Fibroblast of upper back skin (primary cell): Measurements from ENCODE around the gene PCNX2.

ENCODE experiments used
- DNase-seq: peaks from one replicate; pipeline ENCODE4 v3.0.0-alpha.2; 2013

PCNX2 gene, protein sequence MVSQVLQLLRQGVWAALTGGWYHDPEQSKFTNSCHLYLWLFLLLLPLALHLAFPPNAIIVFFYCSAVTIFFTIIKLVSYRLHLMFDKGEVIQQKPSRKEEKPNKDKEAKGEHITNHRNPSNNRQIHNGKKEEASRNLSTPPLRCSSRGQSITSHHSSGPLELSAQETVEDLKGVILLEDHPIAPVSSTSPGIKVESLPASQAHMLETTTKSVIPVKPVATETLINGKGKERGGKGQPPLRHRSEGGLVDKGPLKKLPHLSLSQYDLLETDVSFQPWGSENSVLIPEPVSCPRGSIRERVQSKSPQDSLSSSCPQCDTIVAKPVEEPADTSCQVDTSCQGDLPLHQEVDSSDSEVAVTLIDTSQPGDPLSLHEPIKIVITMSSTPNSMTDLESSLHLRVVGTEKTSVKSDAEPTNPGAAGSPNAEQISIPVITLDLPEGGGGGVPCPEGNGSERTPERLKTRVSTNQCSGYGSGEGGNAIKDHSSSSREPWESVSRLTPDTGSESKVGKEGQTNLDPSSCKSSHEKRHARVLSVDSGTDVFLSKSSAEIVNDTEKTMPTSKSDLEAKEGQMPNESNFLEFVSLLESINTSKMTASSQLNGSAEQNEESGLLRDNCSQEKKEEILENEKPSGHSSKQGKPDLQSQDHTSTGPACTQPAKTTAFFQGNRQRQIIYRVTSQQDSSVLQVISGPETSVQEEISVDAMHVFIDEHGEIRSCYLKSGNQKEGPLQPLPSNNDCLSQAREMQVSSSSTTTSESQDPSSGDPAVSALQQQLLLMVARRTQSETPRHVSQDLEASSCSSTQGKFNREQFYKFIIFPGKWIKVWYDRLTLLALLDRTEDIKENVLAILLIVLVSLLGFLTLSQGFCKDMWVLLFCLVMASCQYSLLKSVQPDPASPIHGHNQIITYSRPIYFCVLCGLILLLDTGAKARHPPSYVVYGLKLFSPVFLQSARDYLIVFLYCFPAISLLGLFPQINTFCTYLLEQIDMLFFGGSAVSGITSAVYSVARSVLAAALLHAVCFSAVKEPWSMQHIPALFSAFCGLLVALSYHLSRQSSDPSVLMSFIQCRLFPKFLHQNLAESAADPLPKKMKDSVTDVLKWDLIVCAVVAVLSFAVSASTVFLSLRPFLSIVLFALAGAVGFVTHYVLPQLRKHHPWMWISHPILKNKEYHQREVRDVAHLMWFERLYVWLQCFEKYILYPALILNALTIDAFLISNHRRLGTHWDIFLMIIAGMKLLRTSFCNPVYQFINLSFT (N-terminal part only)

DNA sequence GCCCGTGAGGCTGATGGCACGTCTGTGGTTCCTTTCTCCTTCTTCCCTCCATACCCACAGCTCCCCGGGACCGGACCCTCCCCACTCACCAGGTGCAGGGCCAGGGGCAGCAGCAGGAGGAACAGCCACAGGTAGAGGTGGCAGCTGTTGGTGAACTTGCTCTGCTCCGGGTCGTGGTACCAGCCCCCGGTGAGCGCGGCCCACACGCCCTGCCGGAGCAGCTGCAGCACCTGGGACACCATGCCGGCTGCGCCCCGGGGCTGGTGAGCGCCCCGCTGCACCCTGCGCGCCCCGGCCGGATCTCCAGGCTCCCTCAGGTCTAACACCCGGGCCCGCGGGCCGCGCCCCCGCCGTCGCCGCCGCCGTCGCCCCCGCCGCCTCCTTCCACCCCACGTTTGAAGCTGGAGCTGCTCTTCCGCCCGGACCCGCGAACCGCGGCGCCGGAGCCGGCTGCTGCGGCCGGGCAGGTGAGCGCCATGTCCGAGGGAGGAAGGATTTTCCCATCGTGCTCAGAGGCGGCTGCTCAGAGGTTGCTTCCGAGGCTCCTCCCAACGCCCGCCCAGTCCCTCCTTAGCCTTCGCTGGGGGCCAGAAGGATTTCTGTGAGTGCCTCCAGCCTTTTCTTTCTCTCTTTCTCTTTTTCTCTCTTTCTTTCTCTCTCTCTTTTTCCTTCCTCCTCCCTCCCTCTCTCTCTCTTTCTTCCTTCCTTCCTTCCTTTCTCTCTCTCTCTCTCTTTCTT lies at the start of gene PCNX2:
TSS of gene PCNX2 (minus strand) at position 489 of the 738 bp plus-strand sequence. CDS start at position 242, 247 bp downstream.
- peak; percentile 56 for DNase-seq

DNA sequence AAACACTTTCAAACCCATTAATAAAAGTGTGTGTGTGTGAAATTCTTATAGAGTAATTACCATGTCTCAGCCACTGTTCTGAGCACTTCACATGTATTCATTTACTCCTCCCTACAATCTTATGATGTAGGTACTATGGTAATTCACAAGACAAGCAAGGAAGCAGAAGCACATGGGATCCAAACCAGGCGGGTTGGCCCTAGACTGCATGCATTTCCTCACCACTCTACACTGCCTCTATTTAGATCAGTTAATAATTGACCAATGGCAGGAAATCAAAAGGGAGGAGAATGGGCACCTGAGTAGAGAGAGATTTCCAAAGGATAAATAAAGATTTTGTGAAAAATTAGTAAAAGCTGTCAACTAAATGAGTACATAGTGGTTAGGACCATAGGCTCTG lies 47.7 kb upstream of the PCNX2 start:
- DNase-seq, result no peak

DNA sequence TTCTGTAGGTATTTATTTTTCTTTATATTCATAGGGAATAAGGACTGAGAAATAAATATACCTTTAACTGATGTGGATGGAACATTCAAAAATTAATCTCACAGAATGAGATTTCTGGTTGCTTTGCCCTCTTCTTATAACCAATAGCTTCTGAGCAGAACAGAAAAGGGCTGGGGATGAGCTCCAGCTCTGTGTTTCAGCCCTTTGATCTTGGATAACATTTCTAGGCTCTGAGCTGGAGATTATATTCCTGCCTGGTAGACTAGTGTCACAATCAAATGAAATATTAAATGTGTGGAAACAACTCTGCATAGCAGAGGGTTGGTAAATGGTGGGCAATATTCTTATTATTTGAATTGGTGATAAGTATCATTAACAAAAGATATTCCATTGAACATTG lies 46.6 kb upstream of the PCNX2 start:
- no peak for DNase-seq

DNA sequence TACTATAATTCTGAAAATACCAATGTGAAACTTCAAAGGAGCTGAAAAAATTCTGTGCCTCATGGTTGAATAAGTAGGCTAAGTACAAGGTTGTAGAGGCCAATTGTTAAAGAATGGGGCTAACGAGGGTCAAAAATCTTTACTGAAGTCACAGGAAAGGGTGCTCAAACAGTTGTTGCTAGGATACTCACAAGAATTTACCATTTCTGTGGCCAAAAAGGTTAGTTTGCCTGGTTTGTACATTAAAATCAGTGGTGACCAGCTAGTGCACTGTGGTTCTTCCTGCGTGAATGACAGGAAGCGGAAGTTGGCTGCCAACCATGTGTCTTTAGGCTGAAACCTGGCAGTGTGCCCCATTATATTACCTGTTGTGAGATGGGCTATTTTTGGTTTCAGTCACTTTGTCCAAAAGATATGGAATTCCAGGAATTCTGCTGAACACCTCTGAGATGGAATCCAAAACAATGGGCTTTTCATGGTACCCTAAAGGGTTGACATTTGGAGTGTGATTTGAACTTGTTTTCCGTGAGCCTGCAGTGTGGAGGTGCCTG lies 45.5 kb upstream of the PCNX2 start:
- no peak for DNase-seq

DNA sequence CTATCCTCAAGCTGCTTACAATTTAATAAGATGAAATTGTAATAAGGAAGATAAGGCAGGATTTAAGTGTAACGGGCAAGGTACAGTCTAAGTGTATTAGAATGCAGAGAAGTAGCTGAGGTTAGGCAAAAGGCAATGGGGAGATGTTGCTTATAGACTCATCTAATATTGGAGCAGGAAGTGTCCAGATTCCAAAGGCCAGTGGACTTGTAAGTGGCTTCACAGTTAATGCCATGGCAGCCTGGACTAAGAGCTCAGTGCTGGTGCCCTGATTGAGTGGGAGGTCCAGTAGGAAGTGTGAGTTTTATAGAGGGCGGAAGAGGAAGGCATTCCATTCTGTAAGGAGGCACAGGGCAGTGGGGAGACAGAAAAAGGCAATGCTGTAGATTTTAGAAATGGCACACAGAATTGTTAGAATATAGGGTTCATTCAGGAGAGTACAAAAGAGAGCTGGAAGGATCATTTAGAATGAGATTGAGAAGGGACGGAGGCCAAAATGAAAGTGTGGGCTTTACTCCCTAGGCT lies 44.6 kb upstream of the PCNX2 start:
- no peak for DNase-seq

DNA sequence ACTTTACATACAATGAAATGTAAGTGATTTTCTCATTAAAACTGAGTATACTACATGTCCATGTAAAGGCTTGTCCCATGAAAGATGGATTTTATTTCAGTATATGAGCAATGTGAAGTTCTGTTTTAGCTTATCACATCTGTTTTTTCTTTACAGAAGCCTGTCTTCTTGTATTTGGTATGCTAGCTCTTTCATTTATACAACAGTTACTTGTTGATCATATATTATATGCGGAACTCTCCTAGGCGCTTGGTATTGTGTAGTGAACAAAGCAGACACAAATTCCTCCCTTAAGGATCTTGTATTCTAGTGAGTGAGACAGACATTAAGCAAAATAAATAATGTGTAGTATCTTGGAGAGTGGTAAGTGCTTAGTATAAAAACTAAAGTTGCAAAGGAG lies 42.6 kb upstream of the PCNX2 start:
- DNase-seq, result no peak

DNA sequence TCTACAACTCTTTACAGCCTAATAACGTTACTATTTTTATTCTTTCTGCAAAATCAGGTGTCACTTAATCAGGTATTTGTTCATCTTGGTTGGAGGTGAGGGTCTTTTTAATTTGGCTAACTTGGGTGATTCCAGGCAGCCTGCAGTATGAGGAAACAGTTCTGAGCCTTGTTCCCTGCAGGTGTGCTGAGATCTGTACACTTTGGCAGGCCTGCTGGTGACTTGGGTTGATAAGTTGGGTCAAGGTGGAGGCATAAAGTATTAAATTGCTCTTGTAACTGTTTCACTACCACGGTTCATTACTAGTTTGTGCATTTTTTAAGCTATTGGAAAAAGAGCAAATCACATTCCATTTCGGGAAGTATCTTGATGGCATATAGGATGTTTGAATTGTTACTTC lies 42.0 kb upstream of the PCNX2 start:
- no peak for DNase-seq

DNA sequence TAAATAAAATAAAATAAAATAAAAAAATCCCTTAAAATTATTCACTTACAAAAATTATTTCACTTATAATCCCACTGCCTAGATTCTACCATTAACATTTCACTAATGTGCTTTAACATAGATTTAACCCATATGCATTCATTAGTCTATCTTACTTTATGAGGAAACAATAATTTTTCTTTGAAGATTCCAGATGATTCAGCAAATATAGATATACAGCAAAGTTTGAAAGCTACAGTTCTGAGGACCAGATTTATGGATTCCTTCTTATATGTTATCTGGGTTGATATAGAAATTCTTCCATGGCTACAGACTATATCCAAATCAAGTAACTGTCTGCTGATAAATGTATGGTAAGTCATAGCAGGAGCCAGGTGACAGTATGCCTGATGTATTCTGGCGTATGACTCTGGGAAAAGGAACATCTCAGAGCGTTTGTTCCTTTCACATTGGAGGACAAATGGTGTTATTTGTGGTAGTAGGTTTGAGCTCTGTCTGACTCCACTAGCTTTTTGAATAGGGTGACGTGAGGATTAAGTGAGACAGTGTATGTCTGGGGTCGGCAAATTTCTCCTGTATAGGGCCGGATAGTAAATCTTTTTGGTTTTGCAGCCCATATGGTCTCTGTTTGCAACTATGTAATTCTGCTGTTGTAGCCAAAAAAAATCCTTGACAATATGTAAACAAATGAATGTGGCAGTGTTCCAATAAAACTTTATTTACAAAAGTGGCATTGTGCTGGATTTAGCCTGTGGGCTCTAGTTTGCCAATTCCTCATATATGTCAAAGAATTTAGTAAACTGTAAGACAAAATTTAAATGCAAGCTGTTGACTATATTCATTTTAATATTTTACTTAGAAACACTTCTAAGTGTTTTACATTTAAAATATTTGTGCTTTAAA lies 41.3 kb upstream of the PCNX2 start:
- no peak for DNase-seq

DNA sequence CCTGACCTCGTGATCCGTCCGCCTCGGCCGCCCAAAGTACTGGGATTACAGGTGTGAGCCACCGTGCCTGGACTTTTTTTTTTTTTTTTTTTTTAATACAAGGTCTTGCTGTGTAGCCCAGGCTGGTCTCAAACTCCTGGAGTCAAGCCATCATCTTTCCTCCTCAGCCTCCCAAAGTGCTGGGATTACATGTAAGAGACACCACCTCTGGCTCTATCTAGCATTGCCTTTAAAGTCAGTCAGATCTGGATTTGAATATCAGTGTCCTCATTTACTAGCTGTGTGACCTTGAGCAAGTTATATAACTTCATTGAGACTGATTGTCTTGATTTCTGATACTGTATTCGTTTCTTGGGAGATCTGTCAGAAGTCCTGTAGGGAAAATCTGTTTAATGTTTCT lies 38.6 kb upstream of the PCNX2 start:
- no peak for DNase-seq

DNA sequence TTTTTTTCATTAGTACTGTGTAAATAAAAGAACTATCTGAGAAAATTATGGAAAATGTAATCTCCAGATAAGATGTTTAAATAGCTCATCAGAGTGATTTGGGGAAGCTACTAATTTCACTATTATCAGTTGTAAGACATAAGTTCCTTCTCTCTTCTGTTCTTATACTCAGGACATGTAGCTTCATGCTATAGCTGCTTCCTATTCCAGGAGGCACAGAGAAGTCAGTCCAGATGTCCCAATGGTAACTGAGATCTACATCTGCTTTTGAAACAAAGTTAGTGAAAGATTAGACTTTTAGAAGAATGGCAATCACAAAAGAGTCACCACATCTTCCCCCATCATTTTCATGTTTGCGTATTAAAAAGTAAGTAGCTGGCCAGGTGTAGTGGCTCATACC lies 37.6 kb upstream of the PCNX2 start:
- no peak for DNase-seq

DNA sequence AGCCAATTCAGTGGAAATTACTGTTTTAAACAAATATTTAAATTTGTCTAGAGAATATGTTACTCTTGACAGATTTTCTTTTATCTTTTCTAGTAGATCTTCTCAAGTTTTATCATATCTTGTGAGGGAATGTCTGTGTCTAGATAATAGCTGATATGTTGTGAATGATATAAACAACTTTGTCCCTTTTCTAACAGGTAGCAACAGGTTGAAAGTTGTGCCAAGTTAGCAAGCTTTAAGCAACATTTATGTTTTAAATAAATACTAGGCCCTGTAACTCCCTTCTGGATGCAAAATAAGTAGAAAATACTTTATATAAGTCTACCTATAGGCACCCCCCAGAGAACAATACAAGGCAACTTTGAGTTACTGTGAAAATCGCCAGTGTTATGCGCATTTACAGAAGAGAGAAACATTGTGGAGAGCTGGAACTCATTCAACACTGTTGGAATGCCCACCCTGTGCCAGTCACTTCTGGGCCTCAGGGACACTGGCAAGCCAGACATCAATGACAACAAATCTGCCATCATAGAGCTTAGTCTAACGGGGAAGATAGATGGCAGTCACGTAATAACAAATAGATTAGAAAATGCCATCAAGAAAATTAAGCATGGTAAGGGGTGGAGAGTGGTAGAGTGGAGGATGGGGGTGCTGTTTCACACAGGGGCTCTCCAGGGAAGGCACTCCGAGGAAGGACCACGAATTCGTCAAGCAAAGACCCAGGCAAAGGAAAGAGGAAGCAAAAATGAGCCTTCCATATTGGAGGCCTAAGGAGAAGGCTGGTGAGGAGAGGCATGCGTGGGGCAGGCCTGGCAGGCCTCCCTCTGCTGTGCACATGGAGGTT lies 36.4 kb upstream of the PCNX2 start:
- no peak for DNase-seq

DNA sequence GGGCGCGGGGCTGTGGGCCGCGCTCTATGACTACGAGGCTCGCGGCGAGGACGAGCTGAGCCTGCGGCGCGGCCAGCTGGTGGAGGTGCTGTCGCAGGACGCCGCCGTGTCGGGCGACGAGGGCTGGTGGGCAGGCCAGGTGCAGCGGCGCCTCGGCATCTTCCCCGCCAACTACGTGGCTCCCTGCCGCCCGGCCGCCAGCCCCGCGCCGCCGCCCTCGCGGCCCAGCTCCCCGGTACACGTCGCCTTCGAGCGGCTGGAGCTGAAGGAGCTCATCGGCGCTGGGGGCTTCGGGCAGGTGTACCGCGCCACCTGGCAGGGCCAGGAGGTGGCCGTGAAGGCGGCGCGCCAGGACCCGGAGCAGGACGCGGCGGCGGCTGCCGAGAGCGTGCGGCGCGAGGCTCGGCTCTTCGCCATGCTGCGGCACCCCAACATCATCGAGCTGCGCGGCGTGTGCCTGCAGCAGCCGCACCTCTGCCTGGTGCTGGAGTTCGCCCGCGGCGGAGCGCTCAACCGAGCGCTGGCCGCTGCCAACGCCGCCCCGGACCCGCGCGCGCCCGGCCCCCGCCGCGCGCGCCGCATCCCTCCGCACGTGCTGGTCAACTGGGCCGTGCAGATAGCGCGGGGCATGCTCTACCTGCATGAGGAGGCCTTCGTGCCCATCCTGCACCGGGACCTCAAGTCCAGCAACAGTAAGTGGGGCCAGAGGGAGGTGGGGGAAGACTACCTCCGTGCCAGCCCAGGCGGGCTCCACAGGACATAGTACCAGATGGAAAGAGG lies 32.8 kb upstream of the PCNX2 start:
- no peak for DNase-seq

DNA sequence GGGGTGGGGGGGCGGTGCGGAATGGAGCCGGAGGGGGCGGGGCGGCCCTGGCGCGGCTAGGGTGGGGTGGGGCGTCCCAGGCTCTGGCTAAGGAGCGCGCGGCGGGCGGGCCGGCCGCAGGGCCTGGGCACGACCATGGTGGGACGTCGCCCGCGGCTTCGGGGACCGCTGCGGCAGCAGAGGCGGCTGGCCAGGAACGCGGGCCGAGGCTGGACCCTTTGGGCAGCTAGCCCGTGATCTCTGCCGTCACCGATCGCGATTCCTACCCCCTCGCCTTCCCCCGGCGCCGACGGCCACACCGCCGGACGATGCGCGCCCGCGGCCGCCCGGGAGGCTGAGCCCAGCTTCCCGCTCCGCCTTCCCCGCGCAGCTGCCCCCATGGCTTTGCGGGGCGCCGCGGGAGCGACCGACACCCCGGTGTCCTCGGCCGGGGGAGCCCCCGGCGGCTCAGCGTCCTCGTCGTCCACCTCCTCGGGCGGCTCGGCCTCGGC lies 32.2 kb upstream of the PCNX2 start, which contains the start of gene MAP3K21:
TSS of gene MAP3K21 (plus strand) at position 74 of the 491 bp plus-strand sequence. CDS start at position 379, 305 bp downstream.
- peak; percentile 1 for DNase-seq

DNA sequence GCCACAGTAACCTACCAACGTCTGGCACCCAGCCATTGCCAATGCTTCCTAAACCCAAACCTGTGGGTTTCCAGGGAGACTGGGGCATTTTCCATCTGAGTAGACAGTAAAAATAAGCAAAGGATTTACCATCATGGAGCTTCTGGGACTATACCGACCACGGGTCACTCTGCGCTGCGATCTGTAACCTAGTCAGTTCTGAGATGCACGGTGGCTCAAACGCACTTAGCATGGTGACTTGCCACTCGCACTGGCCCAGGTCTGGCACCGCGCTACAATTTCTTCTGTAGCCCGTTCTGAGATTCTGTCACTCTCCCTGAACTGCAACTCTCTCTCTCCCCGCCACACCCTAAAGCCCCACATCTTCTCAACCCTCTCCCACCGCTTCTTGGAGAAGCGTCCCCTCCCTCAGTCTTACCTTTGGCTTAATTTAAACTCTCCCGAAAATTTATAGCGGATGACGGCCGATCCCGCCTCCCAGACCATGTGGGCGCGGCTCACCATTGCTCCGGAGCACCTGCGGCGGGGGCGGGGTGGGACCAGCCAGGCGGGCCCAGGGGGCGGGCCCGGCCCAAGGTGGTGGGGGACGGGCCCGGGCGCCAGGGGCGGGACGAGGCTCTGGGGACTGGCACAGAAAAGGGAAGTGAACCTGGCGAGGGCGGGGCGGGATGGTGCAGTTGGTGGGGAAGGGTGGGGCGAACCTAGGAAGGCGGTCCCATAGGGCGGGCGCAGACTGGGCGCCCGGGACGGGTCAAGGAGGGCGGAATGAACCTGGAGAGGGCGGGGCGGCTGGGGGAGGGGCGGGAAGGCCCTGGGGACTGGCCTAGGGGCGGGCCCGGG lies 31.5 kb upstream of the PCNX2 start:
- DNase-seq, result no peak

DNA sequence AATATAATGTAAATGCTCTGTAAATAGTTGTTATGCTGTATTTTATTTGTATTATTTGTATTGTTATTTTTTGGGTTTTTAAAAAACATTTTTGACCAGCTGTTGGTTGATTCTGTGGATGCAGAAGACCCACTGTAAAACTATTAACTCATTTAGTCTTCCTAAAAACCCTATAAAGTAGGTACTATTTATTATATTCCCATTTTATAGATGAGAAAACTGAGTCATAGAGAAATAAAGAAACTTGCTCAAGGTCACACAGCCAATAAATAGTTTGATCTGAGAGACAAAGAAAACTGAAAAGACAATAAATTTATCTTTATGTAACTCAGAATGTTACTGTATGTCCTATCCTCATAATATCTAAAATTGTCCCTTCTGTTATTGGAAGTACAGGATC lies 30.8 kb upstream of the PCNX2 start:
- DNase-seq, result no peak

DNA sequence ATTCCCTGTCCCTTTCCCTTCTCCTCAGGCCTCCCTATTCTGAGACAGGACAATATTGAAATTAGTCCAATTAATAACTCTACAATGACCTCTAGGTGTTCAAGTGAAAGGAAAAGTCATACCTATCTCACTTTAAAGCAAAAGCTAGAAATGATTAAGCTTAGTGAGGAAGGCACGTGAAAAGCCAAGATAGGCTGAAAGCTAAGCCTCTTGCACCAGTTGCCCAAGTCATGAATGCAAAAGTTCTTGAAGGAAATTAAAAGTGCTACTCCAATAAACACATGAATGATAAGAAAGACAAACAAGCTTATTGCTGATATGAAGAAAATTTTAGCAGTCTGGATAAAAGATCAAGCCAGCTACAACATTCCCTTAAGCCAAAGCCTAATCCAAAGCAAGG lies 28.2 kb upstream of the PCNX2 start:
- DNase-seq, result no peak

DNA sequence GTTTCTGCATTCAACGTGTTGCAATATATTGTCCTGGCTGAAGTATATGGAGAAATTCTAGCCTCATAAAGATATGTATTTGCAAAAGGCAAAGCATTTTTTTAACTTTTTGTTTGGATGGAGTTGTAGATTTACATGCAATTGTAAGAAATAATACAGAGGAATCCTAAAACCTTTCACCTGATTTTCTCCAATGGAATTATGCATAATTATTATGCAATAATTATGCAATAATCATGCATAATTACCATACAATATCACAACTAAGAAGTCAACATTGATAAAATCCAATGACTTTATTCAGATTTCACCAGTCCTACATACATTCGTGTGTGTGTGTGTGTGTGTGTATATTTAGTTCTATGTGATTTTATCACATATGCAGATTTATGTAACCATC lies 24.5 kb upstream of the PCNX2 start:
- DNase-seq, result no peak

DNA sequence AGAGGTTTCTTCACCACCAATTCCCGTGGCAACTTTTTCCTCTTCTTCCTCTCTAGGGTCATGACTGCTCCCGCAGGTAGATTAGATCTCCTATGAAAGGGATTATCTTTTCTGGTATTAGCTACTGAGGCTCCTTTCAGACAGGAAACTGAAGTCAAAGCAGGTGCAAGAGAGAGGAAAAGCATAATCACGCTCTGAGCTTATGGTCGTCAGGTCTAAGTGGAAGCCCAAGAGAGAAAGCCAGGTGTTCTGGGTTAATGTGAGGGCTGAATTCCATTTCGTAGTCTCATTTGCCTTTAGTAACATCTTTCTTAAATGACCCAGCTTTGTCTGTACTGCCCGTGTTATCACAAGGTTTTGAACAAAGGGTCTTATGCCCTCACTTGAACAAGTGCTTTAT lies 23.7 kb upstream of the PCNX2 start:
- DNase-seq, result no peak
